HuH-7 (cell line): Measurements from ENCODE around the gene TNFAIP8L2.

Experiments used
- DNase-seq: peaks from one replicate; pipeline ENCODE4 v3.0.0; 2011; ENCODE audit warnings: low spot score

The TNFAIP8L2 gene

GRCh38 chr1:151156515-151156819, at the start of gene TNFAIP8L2:
Gene TNFAIP8L2 (plus strand): TSS chr1:151156649. CDS start chr1:151158698, 2,049 bp downstream.
- DNase-seq: no peak

GRCh38 chr1:151106894-151107293, 49.6 kb upstream of the TNFAIP8L2 start:
- no peak for DNase-seq

GRCh38 chr1:151108331-151108730, 48.1 kb upstream of the TNFAIP8L2 start:
- no peak for DNase-seq

- DNase-seq: no peak
These were observed 42.6 kb upstream of the TNFAIP8L2 start for GRCh38 chr1:151113877-151114276.

GRCh38 chr1:151124763-151125403, 31.6 kb upstream of the TNFAIP8L2 start:
- no peak for DNase-seq

GRCh38 chr1:151128800-151129199, 27.6 kb upstream of the TNFAIP8L2 start:
- DNase-seq: no peak

GRCh38 chr1:151130987-151131586, 25.4 kb upstream of the TNFAIP8L2 start:
- no peak for DNase-seq

GRCh38 chr1:151131701-151132334, 24.6 kb upstream of the TNFAIP8L2 start:
- no peak for DNase-seq

GRCh38 chr1:151132335-151133017, 24.0 kb upstream of the TNFAIP8L2 start:
- DNase-seq: no peak

- no peak for DNase-seq
These were observed 23.2 kb upstream of the TNFAIP8L2 start for GRCh38 chr1:151133018-151133806.

GRCh38 chr1:151134396-151134795, 22.1 kb upstream of the TNFAIP8L2 start:
- no peak for DNase-seq

GRCh38 chr1:151134991-151135390, 21.5 kb upstream of the TNFAIP8L2 start:
- DNase-seq: no peak

- no peak for DNase-seq
These were observed 20.7 kb upstream of the TNFAIP8L2 start for GRCh38 chr1:151135433-151136385.

- no peak for DNase-seq
These were observed 18.7 kb upstream of the TNFAIP8L2 start for GRCh38 chr1:151137789-151138188.

GRCh38 chr1:151142411-151143056, 13.9 kb upstream of the TNFAIP8L2 start:
- no peak for DNase-seq

GRCh38 chr1:151143057-151143435, 13.4 kb upstream of the TNFAIP8L2 start:
- DNase-seq: no peak

- no peak for DNase-seq
These were observed 12.5 kb upstream of the TNFAIP8L2 start for GRCh38 chr1:151143986-151144385.

- DNase-seq: no peak
These were observed 11.8 kb upstream of the TNFAIP8L2 start for GRCh38 chr1:151144474-151145303.

- no peak for DNase-seq
These were observed 11.0 kb upstream of the TNFAIP8L2 start for GRCh38 chr1:151145304-151146071.
